ENCODE results near the gene RRBP1.
A peak's percentile ranks its signal among the peaks of the same experiment; 100 is the strongest.

RRBP1 gene

GRCh38 chr20:17682103-17682888, at the start of gene RRBP1:
TSS of gene RRBP1 (minus strand) at chr20:17682242. CDS start at chr20:17660507, 21,735 bp downstream.
- Mint-ChIP-seq H3K27me3 (ENCODE audit: low read depth) (peaks cover 36% of the 10 kb centered on the region), H3K36me3 (ENCODE audit: low read depth) (peaks cover 22% of the 10 kb centered on the region), H3K4me1 (ENCODE audit: low read depth) (peaks cover 25% of the 10 kb centered on the region), H3K9me3 (no peaks in the 10 kb centered on the region), H3K27ac (peak within 1 kb of the TSS; percentile 93), H3K4me3 (peak within 1 kb of the TSS; percentile 82)
- peak; percentile 97 for DNase-seq (ENCODE audit: low spot score)

GRCh38 chr20:17731233-17731632, 49.2 kb upstream of the RRBP1 start:
- no peak for DNase-seq (ENCODE audit: low spot score)
- no peaks in the 10 kb centered on the region for H3K4me1 Mint-ChIP-seq (ENCODE audit: low read depth)
- no peaks in the 10 kb centered on the region for H3K36me3 Mint-ChIP-seq (ENCODE audit: low read depth)
- peaks cover 6% of the 10 kb centered on the region for H3K9me3 Mint-ChIP-seq
- no peak overlapping the region for H3K4me3 Mint-ChIP-seq
- no peaks in the 10 kb centered on the region for H3K27me3 Mint-ChIP-seq (ENCODE audit: low read depth)
- no peak overlapping the region for H3K27ac Mint-ChIP-seq

GRCh38 chr20:17730071-17730470, 48.0 kb upstream of the RRBP1 start:
- H3K9me3 Mint-ChIP-seq = no peaks in the 10 kb centered on the region
- H3K27ac Mint-ChIP-seq = no peak overlapping the region
- H3K4me3 Mint-ChIP-seq = no peak overlapping the region
- H3K27me3 Mint-ChIP-seq (ENCODE audit: low read depth) = no peaks in the 10 kb centered on the region
- no peaks in the 10 kb centered on the region for H3K4me1 Mint-ChIP-seq (ENCODE audit: low read depth)
- DNase-seq (ENCODE audit: low spot score) = no peak
- no peaks in the 10 kb centered on the region for H3K36me3 Mint-ChIP-seq (ENCODE audit: low read depth)

GRCh38 chr20:17728074-17728473, 46.0 kb upstream of the RRBP1 start:
- Mint-ChIP-seq H3K9me3 (no peaks in the 10 kb centered on the region), H3K27ac (no peak overlapping the region), H3K4me3 (no peak overlapping the region), H3K36me3 (ENCODE audit: low read depth) (no peaks in the 10 kb centered on the region), H3K4me1 (ENCODE audit: low read depth) (no peaks in the 10 kb centered on the region), H3K27me3 (ENCODE audit: low read depth) (no peaks in the 10 kb centered on the region)
- DNase-seq (ENCODE audit: low spot score) = no peak

GRCh38 chr20:17727351-17727750, 45.3 kb upstream of the RRBP1 start:
- Mint-ChIP-seq H3K4me1 (ENCODE audit: low read depth) (no peaks in the 10 kb centered on the region), H3K4me3 (no peak overlapping the region), H3K27me3 (ENCODE audit: low read depth) (no peaks in the 10 kb centered on the region), H3K36me3 (ENCODE audit: low read depth) (no peaks in the 10 kb centered on the region), H3K27ac (no peak overlapping the region), H3K9me3 (no peaks in the 10 kb centered on the region)
- no peak for DNase-seq (ENCODE audit: low spot score)

GRCh38 chr20:17726902-17727301, 44.9 kb upstream of the RRBP1 start:
- Mint-ChIP-seq H3K27me3 (ENCODE audit: low read depth) (no peaks in the 10 kb centered on the region), H3K36me3 (ENCODE audit: low read depth) (no peaks in the 10 kb centered on the region), H3K4me3 (no peak overlapping the region), H3K9me3 (no peaks in the 10 kb centered on the region), H3K27ac (no peak overlapping the region), H3K4me1 (ENCODE audit: low read depth) (no peaks in the 10 kb centered on the region)
- no peak for DNase-seq (ENCODE audit: low spot score)

GRCh38 chr20:17725094-17725835, 43.2 kb upstream of the RRBP1 start:
- no peaks in the 10 kb centered on the region for H3K36me3 Mint-ChIP-seq (ENCODE audit: low read depth)
- H3K9me3 Mint-ChIP-seq = no peaks in the 10 kb centered on the region
- H3K27me3 Mint-ChIP-seq (ENCODE audit: low read depth) = no peaks in the 10 kb centered on the region
- no peak overlapping the region for H3K27ac Mint-ChIP-seq
- no peak for DNase-seq (ENCODE audit: low spot score)
- H3K4me3 Mint-ChIP-seq = no peak overlapping the region
- H3K4me1 Mint-ChIP-seq (ENCODE audit: low read depth) = no peaks in the 10 kb centered on the region

- Mint-ChIP-seq H3K9me3 (no peaks in the 10 kb centered on the region), H3K4me1 (ENCODE audit: low read depth) (no peaks in the 10 kb centered on the region), H3K27ac (no peak overlapping the region), H3K27me3 (ENCODE audit: low read depth) (no peaks in the 10 kb centered on the region), H3K4me3 (no peak overlapping the region), H3K36me3 (ENCODE audit: low read depth) (no peaks in the 10 kb centered on the region)
- DNase-seq (ENCODE audit: low spot score) = no peak
Measured at GRCh38 chr20:17723301-17723691, 41.3 kb upstream of the RRBP1 start.

GRCh38 chr20:17722493-17723300, 40.7 kb upstream of the RRBP1 start:
- no peaks in the 10 kb centered on the region for H3K27me3 Mint-ChIP-seq (ENCODE audit: low read depth)
- no peaks in the 10 kb centered on the region for H3K9me3 Mint-ChIP-seq
- H3K36me3 Mint-ChIP-seq (ENCODE audit: low read depth) = no peaks in the 10 kb centered on the region
- DNase-seq (ENCODE audit: low spot score) = no peak
- H3K4me1 Mint-ChIP-seq (ENCODE audit: low read depth) = no peaks in the 10 kb centered on the region
- H3K27ac Mint-ChIP-seq = no peak overlapping the region
- H3K4me3 Mint-ChIP-seq = no peak overlapping the region

GRCh38 chr20:17721802-17722486, 39.9 kb upstream of the RRBP1 start:
- Mint-ChIP-seq H3K36me3 (ENCODE audit: low read depth) (no peaks in the 10 kb centered on the region), H3K27me3 (ENCODE audit: low read depth) (no peaks in the 10 kb centered on the region), H3K4me1 (ENCODE audit: low read depth) (no peaks in the 10 kb centered on the region), H3K4me3 (no peak overlapping the region), H3K9me3 (no peaks in the 10 kb centered on the region), H3K27ac (no peak overlapping the region)
- DNase-seq (ENCODE audit: low spot score) = no peak

GRCh38 chr20:17720755-17721154, 38.7 kb upstream of the RRBP1 start:
- H3K27ac Mint-ChIP-seq = no peak overlapping the region
- no peak for DNase-seq (ENCODE audit: low spot score)
- no peaks in the 10 kb centered on the region for H3K9me3 Mint-ChIP-seq
- H3K36me3 Mint-ChIP-seq (ENCODE audit: low read depth) = no peaks in the 10 kb centered on the region
- H3K27me3 Mint-ChIP-seq (ENCODE audit: low read depth) = no peaks in the 10 kb centered on the region
- H3K4me3 Mint-ChIP-seq = no peak overlapping the region
- H3K4me1 Mint-ChIP-seq (ENCODE audit: low read depth) = no peaks in the 10 kb centered on the region

- Mint-ChIP-seq H3K36me3 (ENCODE audit: low read depth) (no peaks in the 10 kb centered on the region), H3K9me3 (no peaks in the 10 kb centered on the region), H3K4me1 (ENCODE audit: low read depth) (no peaks in the 10 kb centered on the region), H3K4me3 (no peak overlapping the region), H3K27me3 (ENCODE audit: low read depth) (no peaks in the 10 kb centered on the region), H3K27ac (no peak overlapping the region)
- DNase-seq (ENCODE audit: low spot score) = no peak
Measured at GRCh38 chr20:17716331-17716730, 34.3 kb upstream of the RRBP1 start.

GRCh38 chr20:17715075-17715474, 33.0 kb upstream of the RRBP1 start:
- no peaks in the 10 kb centered on the region for H3K4me1 Mint-ChIP-seq (ENCODE audit: low read depth)
- DNase-seq (ENCODE audit: low spot score) = no peak
- no peaks in the 10 kb centered on the region for H3K27me3 Mint-ChIP-seq (ENCODE audit: low read depth)
- H3K27ac Mint-ChIP-seq = no peak overlapping the region
- no peaks in the 10 kb centered on the region for H3K9me3 Mint-ChIP-seq
- no peaks in the 10 kb centered on the region for H3K36me3 Mint-ChIP-seq (ENCODE audit: low read depth)
- no peak overlapping the region for H3K4me3 Mint-ChIP-seq

All from T-helper 2 cell treated with Interferon-gamma antibody and Interleukin-4, amounts not matched to agents 5 μg/mL and 100 μg/mL, for 36 hours (primary cell).